ENCODE data around the gene C1D.
A peak's percentile ranks its signal among the peaks of the same experiment; 100 is the strongest.
"Not testable (repeated sequence)": the region's sequence is repeated elsewhere in the genome, so short reads cannot be mapped to it uniquely, and the experiment has no call there.

C1D gene, protein sequence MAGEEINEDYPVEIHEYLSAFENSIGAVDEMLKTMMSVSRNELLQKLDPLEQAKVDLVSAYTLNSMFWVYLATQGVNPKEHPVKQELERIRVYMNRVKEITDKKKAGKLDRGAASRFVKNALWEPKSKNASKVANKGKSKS

DNA sequence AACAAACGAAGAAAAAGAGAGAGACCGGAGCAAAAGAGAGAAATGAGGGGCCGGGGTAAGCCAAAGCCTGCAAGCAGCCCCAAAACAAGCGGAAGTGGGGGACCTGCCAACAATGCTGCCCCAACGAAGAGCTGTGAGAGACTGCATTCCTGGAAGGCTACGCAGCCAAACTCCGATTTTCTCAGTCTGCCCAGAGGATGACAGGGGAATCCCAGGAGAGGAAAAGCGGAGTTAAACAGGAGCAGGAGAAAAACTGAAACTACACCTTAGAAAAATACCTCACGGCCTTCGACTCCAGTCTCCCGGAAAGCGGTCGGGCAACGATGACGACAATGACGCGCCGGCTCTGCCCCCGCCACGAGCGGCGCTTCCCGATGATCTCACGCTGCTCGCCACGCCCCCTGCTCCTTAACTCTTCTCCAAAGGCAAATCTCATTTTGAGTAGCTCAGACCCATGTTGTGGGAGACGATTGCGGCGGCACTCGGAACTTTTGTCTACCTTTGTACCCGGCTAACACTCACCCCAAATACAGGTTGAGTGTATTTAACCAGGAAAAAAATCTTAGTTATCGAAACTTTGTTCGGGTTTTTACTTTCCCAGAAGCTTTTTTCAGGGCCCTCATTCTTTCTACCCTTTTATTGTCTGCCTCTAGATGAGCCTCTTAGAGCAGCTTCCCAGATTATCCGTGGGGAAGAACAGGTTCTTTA lies at the start of gene C1D:
Gene C1D (minus strand): TSS at position 325 of the 708 bp plus-strand sequence. CDS start 15,694 bp downstream, outside the sequence.
- DNase-seq (ENCODE audit: low spot score): peak; percentile 91

DNA sequence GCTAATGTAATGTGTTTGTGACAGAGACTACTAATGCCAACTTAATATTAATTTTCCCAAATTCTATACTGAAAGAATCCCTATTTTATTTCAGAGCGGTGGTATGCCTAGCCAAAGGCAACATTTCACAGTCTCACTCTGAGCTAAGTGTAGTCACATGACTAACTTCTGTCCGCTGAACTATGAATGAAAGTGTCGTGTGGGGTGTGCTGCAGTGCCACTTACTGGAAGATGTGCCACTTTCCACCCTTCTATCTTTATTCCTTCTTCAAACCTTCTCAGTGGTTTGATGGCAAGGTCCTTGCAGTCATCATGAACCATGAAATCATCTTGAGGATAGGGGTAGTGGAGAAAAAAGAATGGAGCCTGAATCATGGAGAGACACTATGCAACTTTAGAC lies 47.3 kb upstream of the C1D start:
- DNase-seq (ENCODE audit: low spot score): peak; percentile 41

DNA sequence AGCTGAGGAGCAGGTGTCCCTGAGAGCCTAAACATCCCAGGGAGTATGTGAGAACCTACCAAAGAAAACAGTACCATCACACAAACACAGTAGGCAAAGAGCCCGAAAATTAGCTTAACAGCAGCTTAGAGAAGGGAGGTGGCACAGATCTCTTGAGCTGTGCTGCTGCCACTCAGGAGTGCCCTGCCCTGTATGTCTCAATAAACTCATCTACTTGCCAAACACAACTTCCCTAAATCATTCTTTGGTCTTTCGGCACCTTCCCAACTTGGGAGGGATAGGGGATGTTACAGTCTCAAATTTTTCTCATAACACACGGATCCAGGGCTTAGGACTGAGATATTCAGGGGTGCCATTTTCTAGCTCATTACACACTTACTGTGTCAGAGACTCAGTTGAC lies 45.3 kb upstream of the C1D start:
- no peak for DNase-seq (ENCODE audit: low spot score)

DNA sequence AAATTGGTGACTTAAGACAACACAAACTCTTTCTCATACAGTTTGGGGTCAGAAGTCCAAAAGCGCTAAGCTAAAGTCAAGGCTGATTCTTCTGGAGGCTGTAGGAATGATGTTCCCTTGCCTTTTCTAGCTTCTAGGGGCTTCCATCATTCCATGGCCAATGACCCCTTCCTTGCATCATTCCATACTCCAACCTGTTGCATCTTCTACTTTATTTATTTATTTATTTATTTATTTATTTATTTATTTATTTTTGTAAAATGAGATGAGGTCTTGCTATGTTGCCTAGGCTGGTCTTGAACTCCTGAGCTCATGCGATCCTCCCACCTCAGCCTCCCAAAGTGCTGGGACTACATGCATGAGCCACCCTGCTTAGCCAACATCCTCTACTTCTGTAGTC lies 44.7 kb upstream of the C1D start:
- DNase-seq (ENCODE audit: low spot score): no peak

DNA sequence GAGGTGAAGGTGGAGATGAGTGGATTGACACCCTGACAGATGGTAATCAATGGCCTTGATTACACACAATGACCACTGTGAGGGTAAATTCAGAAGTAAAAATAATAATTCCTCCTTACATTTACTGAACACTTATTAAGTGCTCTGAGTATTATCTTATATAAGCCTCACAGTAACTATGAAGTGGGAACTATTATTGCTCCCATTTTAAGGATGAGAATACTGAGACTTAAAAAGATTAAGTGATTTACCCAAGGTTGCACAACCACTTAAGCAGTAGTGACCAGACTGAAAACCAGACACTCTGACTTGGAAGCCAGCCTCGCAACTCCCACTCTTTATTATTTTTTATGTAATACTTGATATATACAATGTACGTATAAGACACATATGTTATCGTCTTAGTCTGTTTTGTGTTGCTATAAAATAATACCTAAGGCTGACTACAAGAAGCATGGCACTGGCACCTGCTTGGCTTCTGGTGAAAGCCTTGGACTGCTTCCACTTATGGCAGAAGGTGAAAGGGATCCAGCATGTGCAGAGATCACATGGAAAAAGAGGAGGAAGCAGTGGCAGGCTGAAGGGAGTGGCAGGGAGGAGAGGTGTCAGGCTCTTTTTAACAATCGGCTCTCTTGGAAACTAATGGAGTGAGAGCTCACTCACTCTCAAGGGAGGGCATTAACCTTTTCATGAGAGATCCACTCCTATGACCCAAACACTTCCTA lies 41.5 kb upstream of the C1D start:
- no peak for DNase-seq (ENCODE audit: low spot score)

DNA sequence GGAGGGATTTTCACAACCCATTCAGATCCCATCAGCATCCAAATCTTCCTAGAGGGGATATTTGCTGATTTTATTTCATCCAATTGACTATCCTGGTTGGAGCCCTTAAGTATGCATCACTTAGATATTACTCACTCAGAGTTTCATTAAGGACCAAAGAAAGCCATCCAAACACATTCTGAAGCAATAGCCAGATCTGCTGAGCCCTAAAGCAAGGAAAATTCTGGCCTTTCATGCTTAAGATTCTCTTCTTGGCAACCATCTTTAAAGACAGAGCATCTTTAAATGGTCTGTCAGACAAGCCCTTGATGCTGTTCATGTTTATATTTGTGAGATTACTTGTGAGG lies 40.9 kb upstream of the C1D start:
- no peak for DNase-seq (ENCODE audit: low spot score)

DNA sequence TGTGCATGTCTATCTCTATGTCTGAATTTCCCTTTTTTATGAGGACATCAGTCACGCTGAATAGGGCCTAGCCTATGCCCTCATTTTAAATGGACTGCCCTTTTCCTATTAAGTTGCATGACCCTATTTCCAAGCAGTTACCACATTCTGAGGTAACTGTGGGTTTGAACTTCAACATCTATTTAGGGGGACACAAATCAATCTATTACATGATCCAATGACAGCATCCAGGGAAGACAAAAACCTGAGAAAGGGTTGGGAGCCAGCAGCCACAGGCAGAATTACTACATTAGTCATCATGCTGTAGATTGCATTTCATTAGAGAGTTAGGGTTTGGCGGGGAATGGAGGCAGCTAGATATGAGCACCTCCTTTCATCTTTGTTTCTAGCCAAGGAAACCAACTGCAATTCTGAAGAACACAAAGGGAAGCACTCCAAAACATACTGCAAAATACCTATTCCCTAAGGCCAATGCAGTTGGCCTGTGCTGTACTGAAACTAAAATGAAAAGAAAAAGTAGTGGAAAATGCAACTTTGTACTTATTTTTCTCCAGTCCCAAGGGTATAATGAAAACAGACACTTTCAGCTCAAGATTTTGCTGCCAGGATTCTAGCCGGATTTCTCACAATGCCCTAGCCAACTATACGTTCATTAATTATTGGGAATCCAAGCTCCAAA lies 40.4 kb upstream of the C1D start:
- DNase-seq (ENCODE audit: low spot score): no peak

DNA sequence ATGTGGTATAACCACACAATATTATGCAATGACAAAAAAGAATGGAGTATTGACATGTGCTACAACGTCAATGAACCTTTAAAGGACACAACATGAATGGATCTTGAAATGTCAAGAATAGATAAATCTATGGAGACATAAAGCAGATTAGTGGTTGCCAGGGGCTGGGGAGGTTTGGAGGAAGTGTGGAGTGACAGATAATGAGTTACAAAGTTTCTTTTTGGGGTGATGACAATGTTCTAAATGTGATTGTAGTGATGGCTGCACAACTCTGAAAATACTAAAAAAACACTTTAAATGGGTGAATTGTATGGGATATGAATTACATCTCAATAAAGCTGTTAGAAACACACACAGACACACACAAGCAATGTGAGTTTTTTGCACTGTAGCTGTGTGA lies 37.4 kb upstream of the C1D start:
- no peak for DNase-seq (ENCODE audit: low spot score)

DNA sequence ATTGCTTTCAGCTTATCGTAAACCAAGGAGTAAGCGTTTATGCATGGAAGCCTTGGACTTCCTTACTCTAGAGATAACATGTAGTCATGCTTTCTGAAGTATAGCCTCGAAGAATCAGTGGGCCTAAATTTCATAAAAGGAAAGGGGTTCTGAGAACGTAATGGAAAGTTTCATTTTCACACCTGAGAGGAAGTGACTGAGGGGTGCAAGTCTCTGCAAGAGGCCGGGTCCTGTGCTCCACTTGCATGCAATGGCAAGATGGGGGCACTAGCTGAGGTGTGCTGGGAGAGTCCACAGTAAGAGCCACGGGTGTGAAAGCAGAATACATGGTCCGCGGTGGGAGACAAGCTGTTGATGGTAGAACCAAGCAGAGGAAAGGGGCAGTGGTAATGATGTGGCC lies 36.5 kb upstream of the C1D start:
- no peak for DNase-seq (ENCODE audit: low spot score)

DNA sequence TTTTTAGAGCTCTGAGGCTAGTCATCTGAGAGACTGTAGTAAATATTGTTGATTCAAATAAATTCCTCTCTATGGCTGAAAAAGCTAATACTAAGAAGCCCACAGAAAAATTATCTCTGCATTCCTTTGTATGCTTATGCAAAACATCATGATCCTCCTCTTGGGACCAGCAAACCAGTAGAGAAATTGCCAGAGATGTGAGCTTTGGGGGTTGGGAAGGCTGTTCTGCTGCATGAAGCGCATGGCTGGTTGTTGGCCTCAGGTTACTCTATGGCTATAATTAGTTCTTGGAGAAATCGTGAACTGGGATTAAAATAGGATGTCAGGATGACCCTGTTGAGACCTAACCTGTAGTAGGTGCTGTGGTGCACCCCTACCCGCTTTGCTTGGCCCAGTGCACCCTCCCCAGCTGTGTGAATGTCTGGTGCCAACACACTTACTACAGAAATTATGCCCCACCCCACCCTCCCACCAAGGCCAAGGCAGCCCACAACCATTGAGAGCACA lies 35.5 kb upstream of the C1D start:
- no peak for DNase-seq (ENCODE audit: low spot score)

DNA sequence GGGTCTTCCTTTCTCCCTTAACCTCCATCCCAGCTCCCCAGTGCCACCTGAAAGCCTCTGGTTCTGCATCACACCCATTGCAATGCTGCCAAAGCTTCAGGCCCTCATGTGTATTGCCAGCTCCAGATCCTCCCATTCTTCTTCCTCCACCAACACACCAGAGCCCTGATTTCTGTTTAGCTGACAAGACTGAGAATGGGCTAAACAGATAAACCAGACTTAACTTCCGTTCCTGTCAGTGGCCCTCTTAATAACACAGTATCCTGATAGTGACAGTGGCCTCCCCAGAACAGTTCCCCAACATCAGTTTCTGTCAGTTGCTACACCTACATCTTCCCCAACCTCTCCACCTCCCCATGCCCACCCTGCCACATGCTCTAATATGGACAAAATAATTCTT lies 31.3 kb upstream of the C1D start:
- DNase-seq (ENCODE audit: low spot score): no peak

DNA sequence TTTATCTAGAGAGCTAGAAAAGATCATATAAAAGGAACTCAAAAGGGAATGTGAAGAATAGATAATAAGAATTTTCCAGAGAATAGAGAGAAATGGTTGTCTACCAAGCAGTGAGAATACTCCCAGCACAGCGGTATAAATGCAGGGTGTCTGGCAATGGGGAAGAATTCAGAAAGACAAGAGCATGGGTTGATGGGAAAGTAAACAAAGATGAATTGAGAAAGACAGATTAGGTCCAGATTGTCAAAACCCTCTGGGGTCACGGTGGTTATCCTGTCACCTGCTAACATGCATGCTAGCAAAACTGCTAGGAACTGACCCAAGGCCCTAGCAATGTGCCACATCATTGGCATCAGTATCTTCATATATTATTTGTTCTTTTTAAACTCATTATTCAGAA lies 30.8 kb upstream of the C1D start:
- no peak for DNase-seq (ENCODE audit: low spot score)

DNA sequence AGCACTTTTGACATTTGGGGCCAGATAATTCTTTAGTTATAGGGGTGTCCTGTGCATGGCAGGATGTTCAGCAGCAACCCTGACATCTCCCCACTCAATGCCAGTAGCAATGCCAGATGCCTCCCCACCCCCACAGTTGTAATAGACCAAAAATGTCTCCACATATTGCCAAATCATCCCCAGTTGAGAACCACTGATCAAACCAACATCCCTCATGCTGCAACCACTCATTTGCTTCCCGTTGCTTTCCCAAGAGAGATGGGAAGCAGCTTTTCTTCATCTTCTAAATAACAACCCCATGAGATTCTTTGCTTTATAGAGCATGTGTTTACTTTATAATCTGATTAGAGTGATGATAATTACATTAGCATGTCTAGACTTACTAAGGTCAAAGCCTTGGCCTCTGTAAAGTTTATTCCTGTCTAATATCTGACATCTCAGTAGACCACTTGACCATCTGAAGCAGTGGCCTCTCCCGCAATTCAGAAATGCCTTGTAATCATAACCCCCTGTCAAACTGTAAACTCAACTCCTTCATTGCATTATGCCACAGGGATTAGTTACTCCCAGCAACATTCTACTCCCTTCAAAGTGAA lies 28.7 kb upstream of the C1D start:
- DNase-seq (ENCODE audit: low spot score): peak; percentile 55

DNA sequence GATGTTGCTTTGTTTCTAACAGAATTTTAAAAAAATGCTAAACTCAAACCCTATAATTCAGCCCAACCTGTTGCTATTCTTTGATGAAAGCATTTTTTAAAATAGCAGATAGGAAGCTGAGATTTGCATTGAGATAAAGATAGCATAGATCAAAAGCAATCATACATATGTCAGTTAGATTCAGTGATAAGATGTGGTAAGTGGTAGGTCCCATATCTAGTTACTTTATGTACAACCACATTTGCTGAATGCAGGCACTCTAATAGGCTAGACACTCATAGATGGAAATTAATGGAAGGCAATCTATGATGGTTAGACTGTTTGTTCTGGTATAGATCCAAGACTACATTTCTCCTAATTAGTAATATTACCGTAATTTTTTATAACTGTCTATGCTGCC lies 27.2 kb upstream of the C1D start:
- DNase-seq (ENCODE audit: low spot score): no peak

DNA sequence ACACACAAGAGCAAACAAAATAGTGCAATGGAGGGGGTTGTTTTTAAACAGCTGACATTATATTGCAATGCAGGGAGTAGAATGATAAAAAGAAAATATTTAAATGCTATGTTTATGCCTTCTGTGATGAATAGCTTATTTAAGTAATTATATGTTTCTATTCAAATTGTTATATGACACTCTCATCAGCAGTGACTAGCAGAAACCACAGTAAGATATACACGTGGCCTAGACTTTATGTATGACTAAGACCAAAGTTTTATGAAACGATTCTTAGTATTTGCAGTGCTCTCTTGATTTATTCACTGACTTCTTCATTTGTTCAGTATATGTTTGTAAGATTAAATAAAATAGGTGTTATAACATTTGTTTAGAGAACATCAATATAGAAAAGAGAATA lies 26.1 kb upstream of the C1D start:
- DNase-seq (ENCODE audit: low spot score): no peak

DNA sequence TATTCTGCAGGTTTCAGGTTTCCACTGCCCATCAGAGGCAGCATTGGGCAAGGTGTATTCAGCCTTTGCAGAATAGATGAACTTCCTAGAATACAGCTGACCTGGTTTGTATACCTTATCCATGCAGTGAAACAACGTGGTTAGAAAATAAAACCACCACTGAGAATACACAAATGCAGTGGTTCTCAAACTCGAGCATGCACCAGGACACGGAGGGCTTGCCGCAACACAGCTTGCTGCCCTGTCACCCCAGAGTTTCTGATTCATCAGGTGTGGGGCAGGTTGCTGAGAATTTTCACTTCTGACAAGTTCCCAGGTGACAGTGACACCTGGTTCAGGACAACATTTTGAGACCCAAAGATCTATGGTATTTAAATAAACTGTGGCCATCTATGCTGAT lies 23.4 kb upstream of the C1D start:
- DNase-seq (ENCODE audit: low spot score): no peak

DNA sequence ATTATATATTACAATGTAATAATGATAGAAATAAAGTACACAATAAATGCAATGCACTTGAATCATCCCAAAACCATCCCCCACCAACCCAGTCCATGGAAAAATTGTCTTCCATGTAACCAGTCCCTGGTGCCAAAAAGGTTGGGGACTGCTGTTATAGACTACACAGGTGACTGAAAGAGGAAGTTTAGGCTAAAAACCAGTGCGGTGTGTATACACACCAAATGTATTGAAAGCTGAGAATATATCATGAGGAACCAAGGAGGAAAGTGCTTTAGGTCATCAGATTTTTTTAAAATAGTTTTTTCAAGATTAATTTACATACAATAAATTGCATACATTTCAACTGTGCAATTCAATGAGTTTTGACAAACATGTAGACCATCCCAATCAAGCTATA lies 20.5 kb upstream of the C1D start:
- DNase-seq (ENCODE audit: low spot score): no peak

DNA sequence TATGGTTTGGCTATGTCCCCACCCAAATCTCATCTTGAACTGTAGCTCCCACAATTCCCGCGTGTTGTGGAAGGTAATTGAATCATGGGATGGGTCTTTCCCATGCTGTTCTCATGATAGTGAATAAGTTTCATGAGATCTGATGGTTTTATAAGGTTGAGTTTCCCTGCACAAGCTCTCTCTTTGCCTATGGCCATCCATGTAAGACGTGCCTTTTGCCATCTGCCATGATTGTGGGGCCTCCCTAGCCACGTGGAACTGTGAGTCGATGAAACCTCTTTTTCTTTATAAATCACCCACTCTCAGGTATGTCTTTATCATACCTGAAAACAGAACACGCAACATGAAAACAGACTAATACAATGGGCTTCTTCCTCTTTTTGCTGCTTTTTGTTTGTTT lies 11.2 kb upstream of the C1D start:
- DNase-seq (ENCODE audit: low spot score): no peak

DNA sequence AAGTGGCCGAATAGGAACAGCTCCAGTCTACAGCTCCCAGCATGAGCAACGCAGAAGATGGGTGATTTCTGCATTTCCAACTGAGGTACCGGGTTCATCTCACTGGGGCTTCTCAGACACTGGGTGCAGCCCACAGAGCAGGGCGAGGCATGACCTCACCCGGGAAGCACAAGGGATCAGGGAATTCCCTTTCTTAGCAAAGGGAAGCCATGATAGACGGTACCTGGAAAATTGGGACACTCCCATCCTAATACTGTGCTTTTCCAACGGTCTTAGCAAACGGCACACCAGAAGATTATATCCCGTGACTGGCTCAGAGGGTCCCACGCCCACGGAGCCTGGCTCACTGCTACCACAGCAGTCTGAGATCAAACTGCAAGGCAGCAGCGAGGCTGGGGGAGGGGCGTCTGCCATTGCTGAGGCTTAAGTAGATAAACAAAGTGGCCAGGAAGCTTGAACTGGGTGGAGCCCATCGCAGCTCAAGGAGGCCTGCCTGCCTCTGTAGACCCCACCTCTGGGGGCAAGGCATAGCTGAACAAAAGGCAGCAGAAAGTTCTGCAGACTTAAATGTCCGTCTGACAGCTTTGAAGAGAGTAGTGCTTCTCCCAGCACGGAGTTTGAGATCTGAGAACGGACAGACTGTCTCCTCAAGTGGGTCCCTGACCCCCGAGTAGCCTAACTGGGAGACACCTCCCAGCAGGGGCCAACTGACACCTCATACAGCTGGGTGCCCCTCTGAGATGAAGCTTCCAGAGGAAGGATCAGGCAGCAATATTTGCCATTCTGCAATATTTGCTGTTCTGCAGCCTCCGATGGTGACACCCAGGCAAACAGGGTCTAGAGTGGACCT lies 1.2 kb upstream of the C1D start:
- not testable (repeated sequence) for DNase-seq (ENCODE audit: low spot score)

DNA sequence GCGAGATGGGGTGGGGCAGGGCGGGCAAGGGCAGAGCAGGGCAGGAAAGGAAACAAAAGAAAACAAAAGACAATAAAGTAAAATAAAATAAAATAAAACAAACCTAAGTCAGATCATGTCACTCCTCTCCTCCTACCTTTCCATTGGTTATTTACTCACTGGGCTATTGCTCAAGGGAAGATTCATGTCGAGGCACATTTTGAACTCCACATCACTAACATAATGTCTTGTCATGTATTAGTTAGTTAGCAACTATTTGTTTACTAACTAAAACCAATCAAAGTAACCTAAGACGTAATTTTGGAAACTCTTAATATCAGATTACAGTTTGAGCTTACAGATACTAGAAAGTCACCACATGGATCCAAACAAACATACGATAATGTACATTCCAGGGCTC lies 2.2 kb downstream of the C1D start:
- no peak for DNase-seq (ENCODE audit: low spot score)

DNA sequence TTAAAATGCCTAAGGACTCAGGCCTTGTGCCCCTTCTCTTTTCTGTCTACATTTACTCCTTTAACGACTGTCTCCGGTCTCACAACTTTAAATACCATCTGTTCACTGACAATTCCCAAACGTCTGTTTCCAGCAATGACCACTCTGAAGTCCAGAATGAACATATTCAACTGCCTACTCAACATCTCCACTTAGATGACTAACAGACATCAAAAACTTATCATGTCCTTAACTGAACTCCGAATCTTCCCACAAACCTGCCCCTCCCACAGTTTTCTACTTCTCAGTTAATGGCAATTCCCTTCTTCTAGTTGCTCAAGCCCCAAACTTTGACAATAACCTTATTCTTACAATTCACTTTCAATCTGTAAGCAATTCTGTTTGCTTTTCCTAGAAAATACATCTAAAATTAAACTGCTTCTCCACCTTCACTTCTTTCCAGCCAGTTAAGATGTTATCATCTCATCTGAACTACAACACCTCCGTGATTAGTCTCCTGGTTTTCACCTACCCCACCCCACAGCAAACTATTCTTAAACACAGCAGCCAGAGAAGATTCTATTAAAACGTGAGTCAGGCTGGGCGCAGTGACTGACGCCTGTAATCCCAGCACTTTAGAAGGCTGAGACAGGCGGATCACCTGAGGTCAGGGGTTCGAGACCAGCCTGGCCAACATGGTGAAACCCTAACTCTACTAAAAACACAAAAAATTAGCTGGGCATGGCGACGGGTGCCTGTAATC lies 2.8 kb downstream of the C1D start:
- DNase-seq (ENCODE audit: low spot score): no peak

Data from D341Med (cell line).